ENCODE data around the gene CERS5.

- TF ChIP-seq CTCF (IDR thresholded peaks at IDR 0.05) (no peak), EZH2phosphoT487 (IDR thresholded peaks at IDR 0.05) (no peak), EZH2 (IDR thresholded peaks at IDR 0.05) (no peak)
These were observed 46.3 kb upstream of the CERS5 start for GRCh38 chr12:50213439-50213838.
